Stimulated activated CD4-positive, alpha-beta T cell treated with anti-CD3 and anti-CD28 coated beads, Interleukin-1b, Interleukin-23, amount 100 ng/mL, for 1 hour (primary cell): ENCODE measurements around the gene ALOXE3.
"Not testable (repeated sequence)": the region's sequence is repeated elsewhere in the genome, so short reads cannot be mapped to it uniquely, and the experiment has no call there.

ENCODE experiments used
- DNase-seq, 2 donors: peaks; one replicate each; pipeline ENCODE4 v3.0.0-alpha.2; 2020; ENCODE audit warnings: low read depth in 2 of 2

ALOXE3 gene

GRCh38 chr17:8096541-8096940 is 21.8 kb downstream of the ALOXE3 start:
- DNase-seq: no peak

- DNase-seq: no peak
Observed at GRCh38 chr17:8095361-8095760, 23.0 kb downstream of the ALOXE3 start.

- DNase-seq: no peak
Observed at GRCh38 chr17:8091033-8091687, 27.2 kb downstream of the ALOXE3 start.

- DNase-seq: no peak
Observed at GRCh38 chr17:8089728-8090127, 28.6 kb downstream of the ALOXE3 start.

- no peak for DNase-seq
Observed at GRCh38 chr17:8087952-8088230, 30.4 kb downstream of the ALOXE3 start.

- no peak for DNase-seq
Observed at GRCh38 chr17:8087075-8087951, 31.0 kb downstream of the ALOXE3 start, which contains the start of gene ALOX12B. ALOX12B (minus strand) TSS chr17:8087716; CDS start chr17:8087442, 274 bp downstream.

- DNase-seq: no peak
Observed at GRCh38 chr17:8084250-8084649, 34.1 kb downstream of the ALOXE3 start.

- DNase-seq: no peak
Observed at GRCh38 chr17:8082292-8082691, 36.0 kb downstream of the ALOXE3 start.

GRCh38 chr17:8081876-8082275 is 36.4 kb downstream of the ALOXE3 start:
- DNase-seq: no peak

- no peak for DNase-seq
Observed at GRCh38 chr17:8080799-8081219, 37.5 kb downstream of the ALOXE3 start.

GRCh38 chr17:8080208-8080798 is 38.0 kb downstream of the ALOXE3 start:
- DNase-seq: no peak

- peak; percentile 52 to 66 for DNase-seq
Observed at GRCh38 chr17:8079291-8080207, 38.8 kb downstream of the ALOXE3 start.

- not testable (repeated sequence) for DNase-seq
Observed at GRCh38 chr17:8077939-8078338, 40.4 kb downstream of the ALOXE3 start.

- DNase-seq: no peak
Observed at GRCh38 chr17:8076502-8077266, 41.6 kb downstream of the ALOXE3 start.

- DNase-seq: no peak
Observed at GRCh38 chr17:8075574-8076342, 42.6 kb downstream of the ALOXE3 start.

- DNase-seq: no peak
Observed at GRCh38 chr17:8075081-8075480, 43.2 kb downstream of the ALOXE3 start.

- DNase-seq: no peak
Observed at GRCh38 chr17:8074554-8074953, 43.8 kb downstream of the ALOXE3 start.

- peak; percentile 74 to 83 for DNase-seq
Observed at GRCh38 chr17:8073627-8074484, 44.5 kb downstream of the ALOXE3 start.
